ENCODE measurements around the gene WDR45B.
"Not testable (repeated sequence)": the region's sequence is repeated elsewhere in the genome, so short reads cannot be mapped to it uniquely, and the experiment has no call there.

The WDR45B gene

GRCh38 chr17:82582709-82583108 is 65.5 kb downstream of the WDR45B start:
- DNase-seq (ENCODE audit: low read depth) = no peak

- no peak for DNase-seq (ENCODE audit: low read depth)
Observed at GRCh38 chr17:82582213-82582612, 66.0 kb downstream of the WDR45B start.

GRCh38 chr17:82579969-82580368 is 68.3 kb downstream of the WDR45B start:
- DNase-seq (ENCODE audit: low read depth) = not testable (repeated sequence)

- no peak for DNase-seq (ENCODE audit: low read depth)
Observed at GRCh38 chr17:82577300-82577699, 70.9 kb downstream of the WDR45B start.

- not testable (repeated sequence) for DNase-seq (ENCODE audit: low read depth)
Observed at GRCh38 chr17:82575581-82576221, 72.5 kb downstream of the WDR45B start.

- DNase-seq (ENCODE audit: low read depth) = no peak
Observed at GRCh38 chr17:82574041-82574440, 74.2 kb downstream of the WDR45B start.

GRCh38 chr17:82571855-82572254 is 76.4 kb downstream of the WDR45B start:
- DNase-seq (ENCODE audit: low read depth) = no peak

GRCh38 chr17:82570277-82570676 is 78.0 kb downstream of the WDR45B start:
- no peak for DNase-seq (ENCODE audit: low read depth)

GRCh38 chr17:82569621-82570020 is 78.6 kb downstream of the WDR45B start:
- DNase-seq (ENCODE audit: low read depth) = no peak

GRCh38 chr17:82568997-82569393 is 79.2 kb downstream of the WDR45B start:
- no peak for DNase-seq (ENCODE audit: low read depth)

- no peak for DNase-seq (ENCODE audit: low read depth)
Observed at GRCh38 chr17:82567286-82567685, 81.0 kb downstream of the WDR45B start.

GRCh38 chr17:82566129-82566960 is 81.9 kb downstream of the WDR45B start:
- DNase-seq (ENCODE audit: low read depth) = no peak

- no peak for DNase-seq (ENCODE audit: low read depth)
Observed at GRCh38 chr17:82565551-82565950, 82.7 kb downstream of the WDR45B start.
